Brain microvascular endothelial cell (primary cell): ENCODE measurements around the gene TP53I3.
"Not testable (repeated sequence)": the region's sequence is repeated elsewhere in the genome, so short reads cannot be mapped to it uniquely, and the experiment has no call there.

Experiments
- DNase-seq: peaks from one replicate; pipeline ENCODE4 v3.0.0-alpha.2; 2020
- H3K27ac ChIP-seq: fragments of 250-450 bp; sonication (Bioruptor Pico); 2 replicates; pipeline ENCODE4 v1.5.1; 2020; ENCODE audit warnings: mild to moderate bottlenecking, moderate library complexity
- H3K27me3 ChIP-seq: fragments of 250-450 bp; sonication (Bioruptor Pico); replicated peaks from 2 replicates; pipeline ENCODE4 v1.5.1; 2020; ENCODE audit warnings: mild to moderate bottlenecking
- H3K36me3 ChIP-seq: fragments of 250-450 bp; sonication (Bioruptor Pico); replicated peaks from 2 replicates; pipeline ENCODE4 v1.5.1; 2020; ENCODE audit warnings: mild to moderate bottlenecking
- H3K4me3 ChIP-seq: 2 replicates; pipeline ENCODE4 v1.5.1; 2011; ENCODE audit warnings: low read depth, mild to moderate bottlenecking, control low read depth, low read length, moderate library complexity
- CTCF ChIP-seq: IDR thresholded peaks from 2 replicates; pipeline ENCODE4 v1.5.1; 2011; ENCODE audit warnings: low read depth, mild to moderate bottlenecking, moderate library complexity, low read length, control low read depth, inconsistent platforms; ENCODE audit errors: missing control alignments
- in situ Hi-C: cut with HindIII; loops from 2 replicates; pipeline ENCODE4 v1.10.0; 2017; ENCODE audit warnings: low sequenced_read_pairs, low pct_ligation_motif_present

TP53I3 gene

GRCh38 chr2:24104110-24104650 is 19.5 kb upstream of the TP53I3 start:
- DNase-seq = no peak
- Histone ChIP-seq H3K27ac (no peak overlapping the region), H3K36me3 (no peaks in the 10 kb centered on the region), H3K27me3 (no peaks in the 10 kb centered on the region), H3K4me3 (no peak overlapping the region)
- in situ Hi-C loops = no loop called here
- TF ChIP-seq CTCF = no peak

- in situ Hi-C loops = no loop called here
Observed at GRCh38 chr2:24102677-24103076, 18.0 kb upstream of the TP53I3 start.

GRCh38 chr2:24101992-24102391 is 17.4 kb upstream of the TP53I3 start:
- no peak for DNase-seq
- no peak for TF ChIP-seq CTCF
- Histone ChIP-seq H3K36me3 (no peaks in the 10 kb centered on the region), H3K27me3 (no peaks in the 10 kb centered on the region), H3K27ac (no peak overlapping the region), H3K4me3 (no peak overlapping the region)
- in situ Hi-C loops = no loop called here

More at GRCh38 chr2:24102677-24103076, 18.0 kb upstream of the TP53I3 start:
- Histone ChIP-seq H3K27ac (no peak overlapping the region), H3K36me3 (no peaks in the 10 kb centered on the region), H3K4me3 (no peak overlapping the region), H3K27me3 (no peaks in the 10 kb centered on the region)
- TF ChIP-seq CTCF = no peak
- DNase-seq = no peak

GRCh38 chr2:24100732-24101131 is 16.1 kb upstream of the TP53I3 start:
- H3K4me3 ChIP-seq, DNase-seq, H3K27me3 ChIP-seq, H3K27ac ChIP-seq, in situ Hi-C loops, H3K36me3 ChIP-seq: not testable (repeated sequence)

- H3K4me3 ChIP-seq, DNase-seq, in situ Hi-C loops, H3K27me3 ChIP-seq, H3K36me3 ChIP-seq, H3K27ac ChIP-seq: not testable (repeated sequence)
Observed at GRCh38 chr2:24095171-24095677, 10.6 kb upstream of the TP53I3 start.

GRCh38 chr2:24093270-24093669 is 8.6 kb upstream of the TP53I3 start:
- in situ Hi-C loops, H3K27me3 ChIP-seq, H3K27ac ChIP-seq, H3K36me3 ChIP-seq, DNase-seq, H3K4me3 ChIP-seq: not testable (repeated sequence)

GRCh38 chr2:24088821-24089359 is 4.3 kb upstream of the TP53I3 start:
- TF ChIP-seq CTCF = no peak
- DNase-seq = no peak
- in situ Hi-C loops = no loop called here
- Histone ChIP-seq H3K4me3 (no peak overlapping the region), H3K36me3 (no peaks in the 10 kb centered on the region), H3K27me3 (no peaks in the 10 kb centered on the region), H3K27ac (no peak overlapping the region)
